ENCODE measurements around the gene THAP7.
"Not testable (repeated sequence)": the region's sequence is repeated elsewhere in the genome, so short reads cannot be mapped to it uniquely, and the experiment has no call there.

The THAP7 gene

DNA sequence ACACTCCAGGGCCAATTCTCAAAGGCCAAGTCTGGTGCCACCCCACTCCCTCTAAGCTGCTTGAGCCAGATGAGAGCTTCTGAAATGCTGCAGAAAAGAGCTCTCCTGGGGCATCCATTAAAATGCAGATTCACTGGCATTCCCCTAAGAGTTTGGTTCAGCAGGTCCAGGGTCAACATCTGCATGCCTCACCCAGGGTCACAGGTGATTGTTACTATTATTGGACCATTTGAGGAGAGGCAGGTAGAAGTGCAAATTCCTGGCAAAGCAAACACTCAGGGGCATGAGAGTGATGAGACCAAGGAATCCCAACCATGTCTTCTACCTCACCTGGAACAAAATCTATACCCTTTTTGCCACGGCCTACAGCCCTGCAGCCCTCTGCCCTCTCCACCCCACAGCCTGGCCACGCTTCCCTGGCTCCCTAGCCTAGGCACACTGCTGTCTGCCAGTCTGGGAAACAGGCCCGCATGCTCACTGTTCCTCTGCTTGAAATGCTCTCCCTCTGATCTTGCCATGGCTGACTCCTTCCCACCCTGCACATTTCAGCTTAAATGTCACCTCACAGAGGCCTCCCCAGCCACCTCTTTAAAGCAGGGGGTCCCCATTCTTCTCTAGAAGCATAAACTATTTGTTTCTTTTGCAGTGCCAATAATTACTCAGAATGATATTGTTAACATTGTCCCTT lies 8.7 kb upstream of the THAP7 start:
- Histone ChIP-seq H3K79me2 (ENCODE audit: insufficient read depth, low read length) (no peaks in the 10 kb centered on the region), H3K27ac (ENCODE audit: low read depth, low read length, poor library complexity, severe bottlenecking) (no peak overlapping the region), H3K4me1 (ENCODE audit: insufficient read depth, low read length, severe bottlenecking) (peaks cover 9% of the 10 kb centered on the region), H3K27me3 (ENCODE audit: insufficient read depth, low read length) (no peaks in the 10 kb centered on the region), H3K36me3 (ENCODE audit: insufficient read depth, low read length) (no peaks in the 10 kb centered on the region), H3K9ac (ENCODE audit: low read length) (no peak overlapping the region), H4K20me1 (ENCODE audit: insufficient read depth, low read length) (no peaks in the 10 kb centered on the region), H3K4me3 (ENCODE audit: low read depth, low read length, poor library complexity, severe bottlenecking) (no peak overlapping the region), H3K9me2 (ENCODE audit: low read depth, low read length) (no peaks in the 10 kb centered on the region), H3K4me2 (ENCODE audit: low read length) (no peak overlapping the region), H3F3A (ENCODE audit: insufficient read depth, low read length) (no peaks in the 10 kb centered on the region), H2AFZ (ENCODE audit: low read length) (no peak overlapping the region), H3K9me3 (ENCODE audit: low read length) (no peaks in the 10 kb centered on the region)
- TF ChIP-seq, protein P1, sequence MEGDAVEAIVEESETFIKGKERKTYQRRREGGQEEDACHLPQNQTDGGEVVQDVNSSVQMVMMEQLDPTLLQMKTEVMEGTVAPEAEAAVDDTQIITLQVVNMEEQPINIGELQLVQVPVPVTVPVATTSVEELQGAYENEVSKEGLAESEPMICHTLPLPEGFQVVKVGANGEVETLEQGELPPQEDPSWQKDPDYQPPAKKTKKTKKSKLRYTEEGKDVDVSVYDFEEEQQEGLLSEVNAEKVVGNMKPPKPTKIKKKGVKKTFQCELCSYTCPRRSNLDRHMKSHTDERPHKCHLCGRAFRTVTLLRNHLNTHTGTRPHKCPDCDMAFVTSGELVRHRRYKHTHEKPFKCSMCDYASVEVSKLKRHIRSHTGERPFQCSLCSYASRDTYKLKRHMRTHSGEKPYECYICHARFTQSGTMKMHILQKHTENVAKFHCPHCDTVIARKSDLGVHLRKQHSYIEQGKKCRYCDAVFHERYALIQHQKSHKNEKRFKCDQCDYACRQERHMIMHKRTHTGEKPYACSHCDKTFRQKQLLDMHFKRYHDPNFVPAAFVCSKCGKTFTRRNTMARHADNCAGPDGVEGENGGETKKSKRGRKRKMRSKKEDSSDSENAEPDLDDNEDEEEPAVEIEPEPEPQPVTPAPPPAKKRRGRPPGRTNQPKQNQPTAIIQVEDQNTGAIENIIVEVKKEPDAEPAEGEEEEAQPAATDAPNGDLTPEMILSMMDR (IDR thresholded peaks at IDR 0.05; ENCODE audit: low read length): no peak
- no peak for TF ChIP-seq EZH2 (IDR thresholded peaks at IDR 0.05; ENCODE audit: borderline replicate concordance, low read length)

DNA sequence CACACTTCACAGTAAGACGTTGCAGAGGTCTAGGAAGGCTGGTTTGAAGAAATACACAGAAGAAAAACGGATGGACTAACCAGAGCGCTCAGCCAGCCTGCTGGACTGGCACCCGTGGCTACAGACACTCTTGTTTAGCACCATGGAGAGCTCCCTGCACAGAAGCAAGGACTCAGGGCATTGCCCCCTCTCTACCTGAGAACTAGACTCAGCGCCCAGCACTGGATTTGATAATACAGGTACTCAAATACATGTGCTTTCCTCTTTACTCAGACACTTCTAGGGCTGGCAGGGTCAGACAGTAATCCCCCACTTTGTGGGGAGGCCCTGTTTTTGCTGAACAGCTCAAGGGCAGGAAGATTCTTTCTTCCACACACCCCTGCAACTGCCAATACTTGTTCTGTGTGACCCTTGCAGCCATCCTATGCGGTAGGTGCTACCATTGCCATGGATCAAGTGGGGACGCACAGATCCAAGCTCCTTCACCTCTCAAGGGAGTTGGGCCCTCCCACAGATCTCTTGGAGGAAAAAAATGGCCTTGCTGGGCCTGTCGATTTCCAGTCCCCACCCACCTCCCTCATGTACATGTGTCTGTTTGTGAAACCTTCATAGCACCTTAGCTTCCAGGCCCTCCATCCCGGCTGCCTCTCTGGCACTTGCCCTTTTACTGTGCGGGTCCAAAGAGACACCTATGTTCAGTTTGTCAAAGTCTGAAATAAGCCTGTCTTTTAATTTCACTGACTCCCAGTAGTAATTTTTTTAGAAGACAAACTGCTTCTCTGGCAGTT lies 7.9 kb upstream of the THAP7 start:
- Histone ChIP-seq H3K36me3 (ENCODE audit: insufficient read depth, low read length) (no peaks in the 10 kb centered on the region), H3K4me2 (ENCODE audit: low read length) (no peak overlapping the region), H3K9me2 (ENCODE audit: low read depth, low read length) (no peaks in the 10 kb centered on the region), H3K9ac (ENCODE audit: low read length) (no peak overlapping the region), H3K4me3 (ENCODE audit: low read depth, low read length, poor library complexity, severe bottlenecking) (no peak overlapping the region), H3K9me3 (ENCODE audit: low read length) (no peaks in the 10 kb centered on the region), H4K20me1 (ENCODE audit: insufficient read depth, low read length) (no peaks in the 10 kb centered on the region), H3K79me2 (ENCODE audit: insufficient read depth, low read length) (no peaks in the 10 kb centered on the region), H3K27me3 (ENCODE audit: insufficient read depth, low read length) (no peaks in the 10 kb centered on the region), H2AFZ (ENCODE audit: low read length) (no peak overlapping the region), H3K27ac (ENCODE audit: low read depth, low read length, poor library complexity, severe bottlenecking) (no peak overlapping the region), H3K4me1 (ENCODE audit: insufficient read depth, low read length, severe bottlenecking) (peaks cover 8% of the 10 kb centered on the region), H3F3A (ENCODE audit: insufficient read depth, low read length) (no peaks in the 10 kb centered on the region)
- TF ChIP-seq EZH2 (IDR thresholded peaks at IDR 0.05; ENCODE audit: borderline replicate concordance, low read length): no peak
- TF ChIP-seq, protein P1 (IDR thresholded peaks at IDR 0.05; ENCODE audit: low read length): no peak

DNA sequence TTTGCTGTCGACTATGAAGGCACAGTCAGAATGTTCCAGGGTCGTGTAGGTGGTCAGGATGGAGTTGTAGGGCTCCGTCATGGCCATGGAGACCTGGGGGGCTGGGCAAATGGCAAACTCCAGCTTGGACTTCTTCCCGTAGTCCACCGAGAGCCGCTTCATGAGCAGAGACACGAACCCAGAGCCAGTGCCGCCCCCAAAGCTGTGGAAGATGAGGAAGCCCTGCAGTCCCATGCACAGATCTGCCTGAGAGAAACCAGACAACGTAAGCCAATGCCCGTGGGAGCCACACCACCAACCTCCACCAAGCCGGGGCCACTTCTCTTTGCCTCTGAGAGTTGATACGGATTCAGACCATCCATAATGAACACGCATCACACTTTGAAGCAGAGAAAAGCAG lies 7.3 kb upstream of the THAP7 start:
- H3K9me3 ChIP-seq (ENCODE audit: low read length); H3F3A ChIP-seq (ENCODE audit: insufficient read depth, low read length); H3K4me3 ChIP-seq (ENCODE audit: low read depth, low read length, poor library complexity, severe bottlenecking); H4K20me1 ChIP-seq (ENCODE audit: insufficient read depth, low read length); H3K79me2 ChIP-seq (ENCODE audit: insufficient read depth, low read length); H3K9ac ChIP-seq (ENCODE audit: low read length); H3K27me3 ChIP-seq (ENCODE audit: insufficient read depth, low read length); H2AFZ ChIP-seq (ENCODE audit: low read length); H3K9me2 ChIP-seq (ENCODE audit: low read depth, low read length); H3K27ac ChIP-seq (ENCODE audit: low read depth, low read length, poor library complexity, severe bottlenecking); H3K4me2 ChIP-seq (ENCODE audit: low read length); H3K4me1 ChIP-seq (ENCODE audit: insufficient read depth, low read length, severe bottlenecking); H3K36me3 ChIP-seq (ENCODE audit: insufficient read depth, low read length): not testable (repeated sequence)
